Caco-2 (cell line): ENCODE results near the gene PLAC8L1. TPM values are rescaled to one million over a fixed set of nuclear protein-coding genes. Genes with fewer than 3 reads are reported as not detected.
"Not testable (repeated sequence)": the region's sequence is repeated elsewhere in the genome, so short reads cannot be mapped to it uniquely, and the experiment has no call there.

Experiments used
- BruUV-seq: library from RNA; stranded (reverse); fragments of 400-500 nt; replicated peaks from 2 replicates; lab custom pipeline; 2021; lab: Mats Ljungman, UMichigan
- CTCF ChIA-PET: fragments of 300-600 bp; sonication (Branson Sonifier 250); formaldehyde crosslinking; loops from one replicate; lab custom pipeline; 2022; ENCODE audit warnings: antibody characterized with exemption; lab: Charles Lee
- POLR2A ChIA-PET: fragments of 300-600 bp; sonication (Branson Sonifier 250); formaldehyde crosslinking; loops from one replicate; lab custom pipeline; 2022; ENCODE audit warnings: antibody characterized with exemption; lab: Charles Lee
- DNase-seq, 2 experiments: peaks; one replicate each; pipeline versions ENCODE4 v3.0.0 to v3.0.0-alpha.2; 2020 to 2022
- H3K27me3 ChIP-seq: replicated peaks from 2 replicates; pipeline ENCODE4 v1.6.0; 2011; ENCODE audit warnings: low read length; ENCODE audit not compliant: control insufficient read depth, insufficient read depth
- H3K36me3 ChIP-seq: 2 replicates; pipeline ENCODE4 v1.5.1; 2011; ENCODE audit warnings: low read length; ENCODE audit not compliant: control insufficient read depth, insufficient read depth
- H3K4me1 ChIP-seq: fragments of 250-450 bp; sonication (Bioruptor Pico); 2 replicates; pipeline ENCODE4 v1.5.1; 2020; ENCODE audit warnings: mild to moderate bottlenecking
- H3K4me3 ChIP-seq: 2 replicates; pipeline ENCODE4 v1.5.1; 2011; ENCODE audit warnings: low read depth, mild to moderate bottlenecking, control low read depth, low read length
- H3K9me3 ChIP-seq: fragments of 250-450 bp; sonication (Bioruptor Pico); 2 replicates; pipeline ENCODE4 v1.5.1; 2020; ENCODE audit warnings: mild to moderate bottlenecking, moderate library complexity
- H3K27ac Mint-ChIP-seq: one replicate; pipeline ENCODE4 v1.8.0; 2022; ENCODE audit warnings: mixed read lengths; ENCODE audit not compliant: unreplicated experiment
- H3K27me3 Mint-ChIP-seq: one replicate; pipeline ENCODE4 v1.8.0; 2022; ENCODE audit warnings: mixed read lengths; ENCODE audit not compliant: insufficient read depth, unreplicated experiment
- H3K36me3 Mint-ChIP-seq: one replicate; pipeline ENCODE4 v1.8.0; 2022; ENCODE audit warnings: mild to moderate bottlenecking, mixed read lengths; ENCODE audit not compliant: insufficient read depth, unreplicated experiment
- H3K4me1 Mint-ChIP-seq: one replicate; pipeline ENCODE4 v1.8.0; 2022; ENCODE audit warnings: low read depth, mixed read lengths; ENCODE audit not compliant: unreplicated experiment
- H3K4me3 Mint-ChIP-seq: one replicate; pipeline ENCODE4 v1.8.0; 2022; ENCODE audit warnings: mild to moderate bottlenecking, moderate library complexity, mixed read lengths; ENCODE audit not compliant: unreplicated experiment
- H3K9me3 Mint-ChIP-seq: one replicate; pipeline ENCODE4 v1.8.0; 2022; ENCODE audit warnings: mixed read lengths; ENCODE audit not compliant: unreplicated experiment
- CTCF ChIP-seq, 2 experiments: fragments of 200-600 bp in 1 of 2; IDR thresholded peaks; 1 replicate in 1 of 2; 2 replicates in 1 of 2; pipeline versions ENCODE4 v1.5.1 to v1.8.0; 2011 to 2022; ENCODE audit warnings: antibody characterized with exemption in 1 of 2, control low read depth in 1 of 2, inconsistent platforms in 1 of 2, low read depth in 1 of 2, low read length in 1 of 2, mild to moderate bottlenecking in 1 of 2, moderate library complexity in 1 of 2; ENCODE audit not compliant: insufficient read depth in 1 of 2, severe bottlenecking in 1 of 2, unreplicated experiment in 1 of 2
- intact Hi-C: fragments of 100-400 bp; cut with micrococcal nuclease; formaldehyde crosslinking; loops from one replicate; pipeline ENCODE4 v1.10.0; 2022; ENCODE audit not compliant: unreplicated experiment
- total RNA-seq: library from RNA; stranded (reverse); gene quantifications from 2 replicates; pipeline ENCODE4 v1.2.3, GENCODE V29; 2022

The PLAC8L1 gene
- total RNA-seq, 1 experiment from 2014 or later: 1.0 TPM

GRCh38 chr5:146118322-146118721 lies 12.9 kb upstream of the PLAC8L1 start:
- no peaks in the 10 kb centered on the region for H3K27me3 ChIP-seq
- H3K4me1 ChIP-seq: no peaks in the 10 kb centered on the region
- BruUV-seq: no TSS peak
- Mint-ChIP-seq H3K4me3 (no peak overlapping the region), H3K27me3 (no peaks in the 10 kb centered on the region), H3K27ac (no peak overlapping the region), H3K9me3 (no peaks in the 10 kb centered on the region), H3K4me1 (no peaks in the 10 kb centered on the region), H3K36me3 (peaks cover 57% of the 10 kb centered on the region)
- TF ChIP-seq CTCF (IDR thresholded peaks at IDR 0.05; ENCODE audit: insufficient read depth in 1 of 2, low read depth in 1 of 2, low read length in 1 of 2, severe bottlenecking in 1 of 2, unreplicated experiment in 1 of 2): no peak
- CTCF ChIA-PET: no interaction called here
- DNase-seq: no peak
- no peak overlapping the region for H3K4me3 ChIP-seq
- H3K36me3 ChIP-seq: no peaks in the 10 kb centered on the region
- POLR2A ChIA-PET: no interaction called here
- intact Hi-C loops: no loop called here
- H3K9me3 ChIP-seq: no peaks in the 10 kb centered on the region

DNA sequence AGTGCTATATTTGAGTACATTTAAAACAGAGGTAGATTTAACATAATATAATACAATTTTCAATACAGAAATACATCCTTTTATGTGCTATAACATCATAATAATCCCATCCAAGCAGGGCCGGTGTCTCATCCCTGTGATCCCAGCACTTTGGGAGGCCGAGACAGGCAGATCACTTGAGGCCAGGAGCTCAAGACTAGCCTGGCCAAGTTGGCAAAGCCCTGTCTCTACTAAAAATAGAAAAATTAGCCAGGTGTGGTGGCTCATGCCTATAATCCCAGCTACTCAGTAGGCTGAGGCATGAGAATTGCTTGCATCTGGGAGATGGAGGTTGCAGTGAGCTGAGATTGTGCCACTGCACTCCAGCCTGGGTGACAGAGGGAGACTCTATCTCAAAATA lies 11.8 kb upstream of the PLAC8L1 start:
- H3K9me3 ChIP-seq, H3K4me3 ChIP-seq, DNase-seq, intact Hi-C loops, POLR2A ChIA-PET, BruUV-seq, CTCF ChIA-PET, H3K4me3 Mint-ChIP-seq, H3K4me1 ChIP-seq, H3K36me3 ChIP-seq, H3K27me3 ChIP-seq, H3K27me3 Mint-ChIP-seq, H3K4me1 Mint-ChIP-seq, H3K27ac Mint-ChIP-seq, H3K9me3 Mint-ChIP-seq: not testable (repeated sequence)
- peaks cover 46% of the 10 kb centered on the region for H3K36me3 Mint-ChIP-seq

- no TSS peak for BruUV-seq
- peaks cover 37% of the 10 kb centered on the region for H3K36me3 Mint-ChIP-seq
Observed at GRCh38 chr5:146116361-146116760, 11.0 kb upstream of the PLAC8L1 start.

More at GRCh38 chr5:146116361-146116760, 11.0 kb upstream of the PLAC8L1 start:
- Histone ChIP-seq H3K36me3 (no peaks in the 10 kb centered on the region), H3K9me3 (no peaks in the 10 kb centered on the region), H3K4me3 (no peak overlapping the region), H3K27me3 (no peaks in the 10 kb centered on the region), H3K4me1 (no peaks in the 10 kb centered on the region)
- POLR2A ChIA-PET: no interaction called here
- TF ChIP-seq CTCF (IDR thresholded peaks at IDR 0.05; ENCODE audit: insufficient read depth in 1 of 2, low read depth in 1 of 2, low read length in 1 of 2, severe bottlenecking in 1 of 2, unreplicated experiment in 1 of 2): no peak
- Mint-ChIP-seq H3K4me3 (no peak overlapping the region), H3K4me1 (no peaks in the 10 kb centered on the region), H3K27ac (no peak overlapping the region), H3K27me3 (no peaks in the 10 kb centered on the region), H3K9me3 (no peaks in the 10 kb centered on the region)
- no peak for DNase-seq
- intact Hi-C loops: no loop called here
- CTCF ChIA-PET: no interaction called here
